ENCODE measurements around the gene IL17B. TPM values are rescaled to one million over a fixed set of nuclear protein-coding genes. Genes with fewer than 3 reads are reported as not detected.
A peak's percentile ranks its signal among the peaks of the same experiment; 100 is the strongest.

Gene IL17B
- total and polyA plus RNA-seq, 9 of the 15 experiments (the other 6 are each of a cell fraction or from before 2014, with no cell fraction given), result 0.28 to 2.6 (median 0.53) TPM; not detected in 2

DNA sequence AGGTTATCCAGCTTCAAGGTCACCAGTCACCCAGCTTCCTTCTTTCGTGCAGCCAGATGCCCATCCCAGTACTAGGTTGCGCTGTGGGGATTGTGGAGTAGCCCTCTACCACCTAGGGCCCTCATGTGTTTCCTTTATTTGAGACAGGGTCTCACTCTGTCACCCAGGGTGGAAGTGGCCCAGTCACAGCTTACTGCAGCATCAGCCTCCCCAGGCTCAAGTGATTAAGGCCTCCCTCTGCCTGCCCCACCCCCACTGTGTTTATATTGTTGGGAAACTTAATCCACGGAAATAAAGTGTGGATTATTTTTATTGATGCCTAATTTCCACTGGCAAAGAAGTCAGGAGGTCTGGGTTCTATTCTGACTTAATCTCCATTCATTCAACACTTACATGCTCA is 4.3 kb downstream of the IL17B start:
- in situ Hi-C loops (cut with MboI), result loop anchor here (5.0 kb wide), 2 partner anchors 52 to 178 kb away; partner anchors contain the start of gene CSNK1A1

More for the DNA sequence above, 4.3 kb downstream of the IL17B start:
- FAIRE-seq (no peak), ATAC-seq (no peak), DNase-seq (ENCODE audit: extremely low read depth in 1 of 4, low spot score in 3 of 4) (no peak)
- intact Hi-C loops (cut with micrococcal nuclease), result loop anchor here (5.0 kb wide), 1 partner anchor 232 kb away; the partner anchor contains the start of gene ABLIM3
- BruUV-seq (replicated peaks), result no TSS peak
- H3K9ac ChIP-seq (ENCODE audit: insufficient read depth in 1 of 2, low read depth in 2 of 2, low read length in 2 of 2), result no peak overlapping the region
- H3K4me2 ChIP-seq (ENCODE audit: insufficient read depth, low read length), result no peak overlapping the region
- H3K27me3 ChIP-seq (ENCODE audit: control insufficient read depth in 2 of 2, insufficient read depth in 2 of 2, low read length in 2 of 2), result no peaks in the 10 kb centered on the region
- 28% methylated on average over 3 of the region's 3 CpGs for WGBS (ENCODE audit: insufficient coverage, low coverage, missing lambda C conversion rate)
- TF ChIP-seq BACH1 (tag; IDR thresholded peaks at IDR 0.05) (no peak), STAT5B (CRISPR knock-in tag; IDR thresholded peaks at IDR 0.05) (no peak), ESRRA (IDR thresholded peaks at IDR 0.05; ENCODE audit: borderline replicate concordance, low read depth) (0 out of 2 replicates have a peak, but pooled peaks have one; percentile 25), HEY1 (CRISPR knock-in tag; IDR thresholded peaks at IDR 0.05; ENCODE audit: borderline replicate concordance) (no peak), NFRKB (IDR thresholded peaks at IDR 0.05; ENCODE audit: low read depth) (no peak), ZNF76 (CRISPR knock-in tag; IDR thresholded peaks at IDR 0.05; ENCODE audit: borderline replicate concordance) (no peak), HMGN3 (IDR thresholded peaks at IDR 0.05; ENCODE audit: borderline replicate concordance, extremely low read depth, insufficient read length, low read depth, low read length) (no peak)
- TF ChIP-seq, protein P1, sequence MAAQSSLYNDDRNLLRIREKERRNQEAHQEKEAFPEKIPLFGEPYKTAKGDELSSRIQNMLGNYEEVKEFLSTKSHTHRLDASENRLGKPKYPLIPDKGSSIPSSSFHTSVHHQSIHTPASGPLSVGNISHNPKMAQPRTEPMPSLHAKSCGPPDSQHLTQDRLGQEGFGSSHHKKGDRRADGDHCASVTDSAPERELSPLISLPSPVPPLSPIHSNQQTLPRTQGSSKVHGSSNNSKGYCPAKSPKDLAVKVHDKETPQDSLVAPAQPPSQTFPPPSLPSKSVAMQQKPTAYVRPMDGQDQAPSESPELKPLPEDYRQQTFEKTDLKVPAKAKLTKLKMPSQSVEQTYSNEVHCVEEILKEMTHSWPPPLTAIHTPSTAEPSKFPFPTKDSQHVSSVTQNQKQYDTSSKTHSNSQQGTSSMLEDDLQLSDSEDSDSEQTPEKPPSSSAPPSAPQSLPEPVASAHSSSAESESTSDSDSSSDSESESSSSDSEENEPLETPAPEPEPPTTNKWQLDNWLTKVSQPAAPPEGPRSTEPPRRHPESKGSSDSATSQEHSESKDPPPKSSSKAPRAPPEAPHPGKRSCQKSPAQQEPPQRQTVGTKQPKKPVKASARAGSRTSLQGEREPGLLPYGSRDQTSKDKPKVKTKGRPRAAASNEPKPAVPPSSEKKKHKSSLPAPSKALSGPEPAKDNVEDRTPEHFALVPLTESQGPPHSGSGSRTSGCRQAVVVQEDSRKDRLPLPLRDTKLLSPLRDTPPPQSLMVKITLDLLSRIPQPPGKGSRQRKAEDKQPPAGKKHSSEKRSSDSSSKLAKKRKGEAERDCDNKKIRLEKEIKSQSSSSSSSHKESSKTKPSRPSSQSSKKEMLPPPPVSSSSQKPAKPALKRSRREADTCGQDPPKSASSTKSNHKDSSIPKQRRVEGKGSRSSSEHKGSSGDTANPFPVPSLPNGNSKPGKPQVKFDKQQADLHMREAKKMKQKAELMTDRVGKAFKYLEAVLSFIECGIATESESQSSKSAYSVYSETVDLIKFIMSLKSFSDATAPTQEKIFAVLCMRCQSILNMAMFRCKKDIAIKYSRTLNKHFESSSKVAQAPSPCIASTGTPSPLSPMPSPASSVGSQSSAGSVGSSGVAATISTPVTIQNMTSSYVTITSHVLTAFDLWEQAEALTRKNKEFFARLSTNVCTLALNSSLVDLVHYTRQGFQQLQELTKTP (IDR thresholded peaks at IDR 0.05; ENCODE audit: low read depth in 1 of 2, partially characterized antibody in 2 of 2), result no peak
- no peaks in the 10 kb centered on the region for H4K20me1 ChIP-seq (replicated peaks; ENCODE audit: control insufficient read depth, insufficient read depth, low read length)
- POLR2A ChIA-PET, result interaction anchor here (0.9 kb wide), 1 partner anchor 8 kb away, joined by 3 read pairs; no protein-coding TSS in a partner anchor
- no peaks in the 10 kb centered on the region for H3K9me1 ChIP-seq (ENCODE audit: control insufficient read depth, insufficient read depth, low read length)
- no peaks in the 10 kb centered on the region for H3K79me2 ChIP-seq (ENCODE audit: control insufficient read depth, insufficient read depth, low read length)
- no peak overlapping the region for H3K4me3 ChIP-seq
- H2AFZ ChIP-seq (ENCODE audit: low read depth, low read length), result no peak overlapping the region
- CTCF ChIA-PET (ENCODE audit: low intra/inter-chr PET ratio), result no interaction called here
- peaks cover 0 to 10% of the 10 kb centered on the region in 2 experiments; a peak in 2 of 5 replicates for H3K4me1 ChIP-seq (replicated peaks in 1 of 2; ENCODE audit: control insufficient read depth in 2 of 2, insufficient read depth in 2 of 2, low read length in 2 of 2)
- no peak overlapping the region for H3K27ac ChIP-seq (ENCODE audit: extremely low read depth, low read depth, low read length)
- H3K36me3 ChIP-seq (ENCODE audit: control insufficient read depth, insufficient read depth, low read length), result no peaks in the 10 kb centered on the region
- H3K9me3 ChIP-seq (replicated peaks; ENCODE audit: control insufficient read depth, insufficient read depth, low read depth, low read length), result no peaks in the 10 kb centered on the region

Measured in K562 (cell line).